ENCODE measurements around the gene MGST2. TPM values are rescaled to one million over a fixed set of nuclear protein-coding genes. Genes with fewer than 3 reads are reported as not detected.

MGST2 gene
- total and polyA plus RNA-seq, 10 of the 15 experiments (the other 5 are each of a cell fraction or from before 2014, with no cell fraction given), result 19.0 to 50.1 (median 30.6) TPM

GRCh38 chr4:139629436-139630125 lies 36.0 kb upstream of the MGST2 start:
- Histone ChIP-seq H3K27me3 (replicated peaks in 1 of 2; ENCODE audit: control insufficient read depth in 2 of 2, insufficient read depth in 2 of 2, low read length in 1 of 2) (no peaks in the 10 kb centered on the region), H3K4me3 (no peak overlapping the region), H3K27ac (ENCODE audit: control insufficient read depth, insufficient read depth) (no peak overlapping the region), H2AFZ (ENCODE audit: control insufficient read depth, low read depth, low read length) (no peak overlapping the region), H3K36me3 (ENCODE audit: control insufficient read depth in 2 of 2, insufficient read depth in 2 of 2, low read length in 1 of 2) (no peaks in the 10 kb centered on the region), H3K4me1 (ENCODE audit: control insufficient read depth, insufficient read depth, low read length) (no peaks in the 10 kb centered on the region), H4K20me1 (ENCODE audit: control insufficient read depth, insufficient read depth) (no peaks in the 10 kb centered on the region), H3K9ac (ENCODE audit: control insufficient read depth, insufficient read depth, low read length) (no peak overlapping the region), H3K9me3 (replicated peaks; ENCODE audit: control insufficient read depth, insufficient read depth, low read length) (no peaks in the 10 kb centered on the region), H3K4me2 (ENCODE audit: control insufficient read depth, insufficient read depth) (no peak overlapping the region), H3K79me2 (ENCODE audit: control insufficient read depth, insufficient read depth, low read length) (no peaks in the 10 kb centered on the region)
- no peak for DNase-seq (ENCODE audit: low read depth, low spot score)
- intact Hi-C loops (cut with micrococcal nuclease; ENCODE audit: unreplicated experiment), result no loop called here
- WGBS (ENCODE audit: insufficient coverage, insufficient replicate concordance, low lambda C conversion rate, missing lambda C conversion rate), result 44% methylated on average over 3 of the region's 3 CpGs
- no peak for ATAC-seq
- ChIA-PET SMC1A (ENCODE audit: uncharacterized antibody, unreplicated experiment) (no interaction called here), POLR2A (no interaction called here), CTCF (interaction anchor here (0.6 to 1.6 kb wide), 4 partner anchors 26 to 712 kb away, joined by 3 to 5 read pairs (median 4); no protein-coding TSS in a partner anchor), RAD21 (ENCODE audit: unreplicated experiment) (no interaction called here)
- BruUV-seq (replicated peaks), result no TSS peak
- no peak for FAIRE-seq
- in situ Hi-C loops (cut with MboI), result no loop called here
- TF ChIP-seq MLLT1 (IDR thresholded peaks at IDR 0.05) (no peak), SPI1 (IDR thresholded peaks at IDR 0.05; ENCODE audit: borderline replicate concordance, insufficient read depth, low read depth, low read length) (no peak), E4F1 (IDR thresholded peaks at IDR 0.05; ENCODE audit: borderline replicate concordance, partially characterized antibody) (no peak), BHLHE40 (IDR thresholded peaks at IDR 0.05; ENCODE audit: borderline replicate concordance in 1 of 2, low read depth in 2 of 2, low read length in 1 of 2) (no peak), TAF1 (IDR thresholded peaks at IDR 0.05; ENCODE audit: borderline replicate concordance, low read depth, low read length) (no peak), NFXL1 (IDR thresholded peaks at IDR 0.05; ENCODE audit: borderline replicate concordance) (no peak), SREBF1 (IDR thresholded peaks at IDR 0.05; ENCODE audit: low read length) (no peak), YY1 (IDR thresholded peaks at IDR 0.05; ENCODE audit: low read depth, low read length) (no peak), RCOR1 (conservative IDR thresholded peaks at IDR 0.05; ENCODE audit: low read depth, low read length) (no peak), CBX3 (IDR thresholded peaks at IDR 0.05; ENCODE audit: borderline replicate concordance, low read depth) (no peak), BCLAF1 (IDR thresholded peaks at IDR 0.05) (no peak), RUNX3 (IDR thresholded peaks at IDR 0.05; ENCODE audit: low read length) (no peak), ZNF384 (IDR thresholded peaks at IDR 0.05; ENCODE audit: borderline replicate concordance, low read depth, low read length) (no peak), YBX1 (IDR thresholded peaks at IDR 0.05) (no peak), RAD21 (IDR thresholded peaks at IDR 0.05; ENCODE audit: insufficient read depth, low read depth, low read length) (no peak), ATF7 (IDR thresholded peaks at IDR 0.05; ENCODE audit: low read depth) (no peak), CREB1 (IDR thresholded peaks at IDR 0.05; ENCODE audit: low read depth) (no peak)
